GM21786 (cell line): ENCODE results near the gene ZMYND11.
"Not testable (repeated sequence)": the region's sequence is repeated elsewhere in the genome, so short reads cannot be mapped to it uniquely, and the experiment has no call there.

Experiments
- ATAC-seq: cut with Tn5 transposase; IDR thresholded peaks from one replicate; pipeline ENCODE4 v1.9.1; 2021; ENCODE audit not compliant: unreplicated experiment

Gene ZMYND11

GRCh38 chr10:132946-133898, 2.0 kb upstream of the ZMYND11 start:
- ATAC-seq = no peak

- ATAC-seq = peak; percentile 31
Measured at GRCh38 chr10:134247-135131, 766 bp upstream of the ZMYND11 start.

GRCh38 chr10:135601-136464, 578 bp downstream of the ZMYND11 start:
- peak; percentile 30 for ATAC-seq

GRCh38 chr10:136465-136762, 1.2 kb downstream of the ZMYND11 start:
- ATAC-seq = no peak

GRCh38 chr10:137031-137430, 1.8 kb downstream of the ZMYND11 start:
- peak; percentile 28 for ATAC-seq

GRCh38 chr10:137606-138005, 2.4 kb downstream of the ZMYND11 start:
- no peak for ATAC-seq

GRCh38 chr10:142371-142770, 7.1 kb downstream of the ZMYND11 start:
- ATAC-seq = no peak

GRCh38 chr10:152915-153314, 17.7 kb downstream of the ZMYND11 start:
- no peak for ATAC-seq

- no peak for ATAC-seq
Measured at GRCh38 chr10:154348-154747, 19.1 kb downstream of the ZMYND11 start.

- ATAC-seq = no peak
Measured at GRCh38 chr10:167383-167782, 32.1 kb downstream of the ZMYND11 start.

GRCh38 chr10:173741-174140, 38.5 kb downstream of the ZMYND11 start:
- ATAC-seq = no peak

GRCh38 chr10:176677-177076, 41.4 kb downstream of the ZMYND11 start:
- no peak for ATAC-seq

GRCh38 chr10:178208-178607, 43.0 kb downstream of the ZMYND11 start:
- no peak for ATAC-seq

- ATAC-seq = no peak
Measured at GRCh38 chr10:178723-179122, 43.5 kb downstream of the ZMYND11 start.

- no peak for ATAC-seq
Measured at GRCh38 chr10:182441-183201, 47.4 kb downstream of the ZMYND11 start.

GRCh38 chr10:184174-184573, 48.9 kb downstream of the ZMYND11 start:
- no peak for ATAC-seq

GRCh38 chr10:184911-185310, 49.7 kb downstream of the ZMYND11 start:
- no peak for ATAC-seq

- ATAC-seq = not testable (repeated sequence)
Measured at GRCh38 chr10:185571-185970, 50.3 kb downstream of the ZMYND11 start.

- ATAC-seq = no peak
Measured at GRCh38 chr10:186911-187310, 51.7 kb downstream of the ZMYND11 start.

- no peak for ATAC-seq
Measured at GRCh38 chr10:188546-188945, 53.3 kb downstream of the ZMYND11 start.
